Stimulated activated CD8-positive, alpha-beta memory T cell treated with anti-CD3 and anti-CD28 coated beads, Interleukin-2, amount 100 ng/mL, for 1 hour (primary cell): ENCODE data around the gene NOVA2.

ENCODE experiments used
- DNase-seq, 2 donors: peaks; one replicate each; pipeline ENCODE4 v3.0.0-alpha.2; 2020; ENCODE audit warnings: low read depth in 2 of 2

Gene NOVA2

DNA sequence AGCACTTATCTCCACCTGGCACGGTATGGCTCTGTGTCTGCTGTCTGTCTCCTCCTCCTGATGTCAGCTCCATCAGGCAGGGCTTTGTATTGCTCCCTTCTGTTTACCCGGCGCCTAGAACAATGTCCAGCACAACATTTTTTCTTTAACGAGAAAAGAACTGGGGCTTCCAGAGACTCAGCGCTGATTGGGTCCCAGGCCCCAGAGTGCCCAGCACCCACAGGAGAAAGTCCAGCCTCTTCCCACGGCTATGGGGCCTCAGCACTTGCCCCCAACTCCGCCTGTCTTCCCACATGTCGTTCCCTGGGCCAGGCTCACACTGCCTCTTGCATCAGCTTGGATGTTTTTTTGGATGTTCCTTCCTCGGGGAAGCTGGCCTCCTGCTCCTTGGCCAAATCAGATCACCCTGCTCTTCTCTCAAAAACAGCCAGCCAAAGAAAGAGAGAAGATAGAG, 78.1 kb downstream of the NOVA2 start:
- no peak for DNase-seq

DNA sequence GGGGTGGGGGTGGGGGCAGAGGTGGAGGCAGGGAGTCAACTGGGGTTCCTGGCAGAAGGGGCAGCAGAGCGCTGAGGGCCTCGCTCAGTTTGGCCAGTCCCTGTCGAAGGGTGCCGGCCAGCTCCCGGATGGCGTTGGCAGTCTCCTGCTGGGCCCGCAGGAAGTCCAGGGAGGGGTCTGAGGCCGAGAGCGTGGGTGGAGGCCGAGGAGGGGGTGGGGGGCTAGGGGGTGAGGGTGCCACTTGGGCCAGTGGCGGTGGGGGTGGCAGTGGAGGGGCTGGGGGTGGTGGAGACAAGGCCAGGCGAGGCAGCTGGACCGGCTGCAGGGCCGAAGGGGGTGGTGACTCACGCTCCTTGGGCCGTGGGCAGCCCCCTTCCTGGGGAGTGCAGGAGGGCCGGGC, 82.8 kb downstream of the NOVA2 start:
- no peak for DNase-seq

DNA sequence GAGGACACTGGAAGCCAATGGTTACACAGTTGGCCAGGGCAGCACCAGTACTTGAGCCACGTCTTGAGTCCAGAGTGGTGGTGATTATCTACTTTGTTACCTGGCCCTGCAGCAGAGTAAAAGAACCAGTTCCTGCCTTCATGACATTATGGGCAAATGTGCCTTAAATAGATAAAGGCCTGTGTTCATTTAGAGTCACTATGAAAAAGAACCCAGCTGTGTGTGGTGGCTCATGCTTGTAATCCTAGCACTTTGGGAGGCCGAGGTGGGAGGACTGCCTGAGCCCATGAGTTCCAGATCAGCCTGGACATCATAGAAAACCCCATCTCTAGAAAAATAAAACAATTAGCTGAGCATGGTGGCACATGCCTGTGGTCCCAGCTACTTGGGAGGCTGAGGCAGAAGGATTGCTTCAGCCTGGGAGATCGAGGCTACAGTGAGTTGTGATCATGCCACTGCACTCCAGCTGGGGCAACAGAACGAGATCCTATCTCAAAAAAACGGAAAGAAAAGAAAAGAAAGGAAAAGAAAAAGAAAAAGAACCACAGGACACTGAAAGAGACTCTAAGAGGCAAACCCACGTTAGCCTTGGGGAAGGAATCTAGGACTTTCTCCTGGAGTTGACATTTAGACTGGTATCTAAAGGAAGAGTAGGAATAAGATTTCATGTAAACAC, 84.3 kb downstream of the NOVA2 start:
- no peak for DNase-seq

DNA sequence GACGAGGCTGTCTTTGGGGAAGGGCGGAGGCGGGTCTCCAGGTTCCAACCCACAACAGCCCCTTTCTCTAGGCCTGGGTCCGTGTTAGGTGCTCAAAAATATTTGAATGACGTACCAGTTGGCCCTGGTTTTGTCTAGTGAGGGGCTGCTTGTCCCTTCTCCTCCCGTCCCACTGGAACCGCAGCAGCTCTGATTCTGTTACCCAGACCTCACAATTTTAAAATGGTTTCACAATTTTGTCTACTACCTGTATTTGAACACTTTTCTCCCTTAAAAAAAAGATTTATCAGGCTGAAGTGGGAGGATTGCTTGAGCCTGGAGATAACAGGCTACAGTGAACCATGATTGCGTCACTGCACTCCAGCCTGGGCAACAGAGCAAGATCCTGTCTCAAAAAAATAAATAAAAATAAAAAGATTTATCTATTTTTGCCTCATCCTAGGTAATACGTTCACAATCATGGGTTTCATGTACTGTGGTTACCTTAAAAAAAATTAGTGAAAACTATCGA, 86.4 kb downstream of the NOVA2 start:
- no peak for DNase-seq

DNA sequence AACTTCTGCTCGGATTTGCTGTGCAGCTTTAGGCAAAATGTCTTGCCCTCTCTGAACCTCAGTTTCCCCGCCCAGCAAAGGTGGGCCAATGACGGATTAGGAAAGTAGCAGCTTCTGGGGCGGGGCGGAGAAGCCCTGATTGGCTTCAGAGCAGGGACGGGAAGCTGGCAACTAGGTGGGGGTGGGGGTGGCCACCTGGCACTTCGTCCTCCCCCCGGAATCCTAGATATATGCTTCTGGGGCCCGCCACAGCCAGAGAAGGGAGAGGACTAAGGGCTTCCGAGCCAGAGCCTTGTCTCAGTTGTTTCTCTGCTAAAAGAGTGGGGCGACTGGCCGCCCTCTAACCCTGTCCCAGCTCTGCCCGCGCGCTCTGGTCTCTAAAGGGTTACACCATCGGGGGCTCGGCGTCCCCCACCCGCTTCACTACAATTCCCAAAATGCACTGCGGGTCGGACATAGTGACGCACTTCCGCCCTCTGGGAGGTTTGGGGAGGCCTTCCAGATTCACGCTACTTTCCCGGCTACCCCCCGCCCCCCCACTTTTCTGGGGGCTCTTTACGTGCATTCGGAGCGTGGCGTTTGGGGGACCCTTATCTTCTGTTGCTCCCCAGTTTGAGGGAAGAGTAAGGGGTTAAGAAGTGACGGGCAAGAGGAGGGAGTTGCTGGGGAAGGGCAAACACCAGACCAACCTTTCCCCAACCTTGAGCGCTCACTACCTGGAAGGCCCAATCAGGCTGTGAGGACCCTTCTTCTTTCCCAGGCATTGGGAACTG, 87.1 kb downstream of the NOVA2 start:
- peak; percentile 73 to 79 for DNase-seq

DNA sequence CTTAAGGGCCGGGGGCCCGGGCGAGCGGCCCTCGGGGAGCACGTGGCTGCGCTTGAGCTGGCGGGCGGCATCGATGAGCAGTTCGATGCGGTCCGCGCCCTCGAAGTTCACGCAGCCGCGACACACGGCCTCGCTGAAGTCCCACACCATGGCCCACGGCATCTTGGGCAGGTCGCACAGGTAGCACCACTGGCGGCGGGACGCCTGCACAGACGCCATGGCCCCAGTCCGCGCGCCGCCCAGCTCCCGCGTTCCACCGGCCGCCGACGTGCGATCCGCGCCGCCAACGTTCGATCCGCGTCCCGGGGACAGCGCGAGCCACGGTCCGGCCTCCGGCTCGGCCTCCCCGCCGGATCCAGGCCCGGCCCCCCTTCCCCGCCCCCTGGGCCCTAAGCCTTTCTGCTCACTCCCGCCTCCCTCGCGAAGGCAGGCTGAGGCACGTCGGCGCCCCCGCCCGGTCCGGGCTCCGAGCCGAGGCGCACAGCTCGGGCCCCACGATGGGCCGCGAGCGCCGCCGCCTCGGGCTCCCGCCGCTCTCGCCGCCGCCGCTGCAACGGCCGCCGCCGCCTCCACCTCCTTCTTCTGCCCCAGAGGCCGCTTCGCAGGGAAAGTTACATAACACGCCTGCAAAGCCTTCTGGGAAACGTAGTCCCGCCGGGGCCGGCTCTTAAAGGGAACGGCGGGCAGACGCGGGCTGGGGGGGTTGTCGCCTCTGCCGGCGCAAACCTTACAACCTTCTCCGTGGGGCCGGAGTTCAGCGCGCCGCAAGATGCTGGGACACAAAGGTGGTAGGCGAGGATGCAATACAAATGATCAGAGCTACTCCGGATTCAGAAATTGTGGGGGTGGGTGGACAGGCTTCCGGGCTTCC, 87.9 kb downstream of the NOVA2 start, which contains the start of gene IRF2BP1:
Gene IRF2BP1 (minus strand): TSS at position 586 of the 871 bp plus-strand sequence. CDS start 367 bp downstream, at position 219.
- peak; percentile 77 to 78 for DNase-seq

DNA sequence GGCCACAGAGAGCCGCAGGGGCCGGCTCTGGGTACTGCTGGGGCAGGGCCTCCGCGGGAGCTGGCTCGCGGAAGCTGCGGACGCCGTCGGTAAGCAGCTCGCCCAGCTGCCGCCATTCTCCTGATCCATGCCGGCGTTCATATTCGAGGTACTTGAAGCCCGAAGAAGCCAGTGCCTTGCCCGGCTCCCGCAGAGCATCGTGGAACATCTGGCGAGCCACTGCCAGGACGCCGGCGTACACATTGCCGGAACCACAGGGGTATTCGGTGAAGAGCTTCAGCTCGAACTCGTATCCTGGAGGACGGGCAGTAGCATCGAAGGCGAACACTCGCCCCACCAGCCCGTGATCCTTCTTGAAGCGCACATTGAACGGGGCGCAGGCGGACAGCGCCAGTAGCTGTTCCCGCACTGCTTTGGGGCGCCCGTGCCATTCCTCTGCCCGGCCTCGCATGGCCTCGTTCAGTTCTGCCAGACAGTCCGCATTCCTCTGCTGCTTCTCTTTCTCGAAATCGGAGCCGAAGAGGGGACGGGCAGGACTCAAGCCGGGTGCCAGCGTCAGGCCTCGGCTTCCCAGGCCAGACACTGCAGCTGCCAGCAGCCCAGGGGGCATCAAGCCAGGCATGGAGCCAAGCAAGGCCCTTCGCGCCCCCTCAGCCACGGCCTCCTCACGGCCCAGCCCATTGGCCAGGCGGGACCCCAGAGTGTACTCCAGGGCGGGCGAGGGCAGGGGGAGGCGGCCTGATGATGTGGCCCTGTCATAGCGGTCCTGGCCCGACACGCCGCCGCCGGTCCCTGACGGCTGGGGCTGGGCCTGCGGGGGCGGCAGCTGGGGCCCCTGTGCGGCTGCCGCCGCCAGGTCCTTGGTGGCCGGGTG, 88.7 kb downstream of the NOVA2 start:
- no peak for DNase-seq

DNA sequence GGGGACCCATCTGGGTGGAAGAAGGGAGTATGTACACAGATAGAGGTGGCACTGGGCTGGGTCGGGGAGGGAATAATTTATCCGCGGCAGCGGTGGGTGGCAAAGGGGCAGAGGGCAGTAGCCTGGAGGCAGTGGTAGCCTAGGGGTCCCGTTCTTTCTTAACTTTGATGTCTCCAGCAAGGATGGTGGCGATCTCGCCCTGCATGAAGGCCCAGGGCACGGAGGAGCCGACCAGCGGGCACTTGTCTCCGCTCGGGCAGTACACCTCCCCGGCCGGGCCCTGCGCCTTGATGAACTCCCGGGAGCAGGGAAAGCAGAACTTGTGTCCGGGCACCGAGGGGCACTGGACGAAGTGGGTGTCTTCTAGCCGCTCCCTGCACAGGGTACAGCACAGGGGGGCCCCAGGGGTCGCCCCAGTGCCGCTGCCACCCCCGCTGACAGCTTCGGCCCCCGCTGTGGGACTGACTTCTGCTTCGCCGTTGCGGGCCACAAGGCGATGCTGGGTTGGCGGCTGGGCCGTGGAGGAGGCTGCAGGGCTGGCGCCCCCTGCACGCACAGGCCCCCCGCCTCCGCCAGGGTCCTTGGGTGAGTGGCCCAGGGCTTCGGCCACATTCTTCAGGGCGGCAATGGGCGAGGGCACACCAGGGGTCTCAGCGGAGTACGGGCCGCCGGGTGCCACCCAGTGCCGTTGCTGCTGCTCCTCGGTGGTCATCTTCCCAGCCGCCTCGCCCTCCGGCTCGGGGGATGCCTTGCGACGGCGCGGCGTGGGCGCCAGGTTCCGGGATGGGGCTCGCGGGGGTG, 89.6 kb downstream of the NOVA2 start:
- DNase-seq = no peak
